ENCODE measurements around the gene FAM76A. TPM values are rescaled to one million over a fixed set of nuclear protein-coding genes. Genes with fewer than 3 reads are reported as not detected.

FAM76A gene
- total RNA-seq, 6 donors from 2014 or later, result 10.9 to 50.3 (median 21.2) TPM

DNA sequence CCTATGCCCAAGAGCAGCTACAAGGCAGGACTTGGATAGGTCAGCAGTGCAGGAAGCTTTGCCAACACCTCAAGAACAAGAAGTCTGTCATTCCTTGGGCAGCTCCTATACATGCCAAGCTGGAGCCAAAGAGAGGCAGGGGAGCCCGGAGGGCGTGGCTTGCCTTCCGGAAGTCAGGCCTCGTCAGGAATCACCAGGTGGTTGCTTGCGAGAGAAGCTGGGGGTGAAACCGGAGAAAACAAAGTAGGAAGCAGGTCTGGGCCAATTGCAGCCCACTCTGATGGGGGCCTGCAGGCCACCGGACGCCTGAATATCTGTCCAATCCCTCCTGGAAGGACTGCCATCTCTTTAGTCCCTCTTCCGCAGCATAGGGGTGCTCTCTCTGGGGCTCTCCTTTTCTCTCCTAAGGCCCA lies 794 bp upstream of the FAM76A start:
- Histone ChIP-seq H3K4me3 (peak overlapping the region; percentile 0 to 98 (median 94)), H3K9me3 (no peaks in the 10 kb centered on the region), H3K27ac (peak overlapping the region; percentile 50 to 95 (median 92)), H3K4me1 (peaks cover 10 to 15% (median 12%) of the 10 kb centered on the region in 4 donors), H3K36me3 (peaks cover 0 to 21% (median 2%) of the 10 kb centered on the region in 4 donors), H3K27me3 (no peaks in the 10 kb centered on the region)
- TF ChIP-seq POLR2AphosphoS5 (IDR thresholded peaks at IDR 0.05) (no peak), POLR2A (IDR thresholded peaks at IDR 0.05) (peak in 1 of 4 donors; percentile 14), EP300 (IDR thresholded peaks at IDR 0.05) (no peak)
- TF ChIP-seq, protein P1, sequence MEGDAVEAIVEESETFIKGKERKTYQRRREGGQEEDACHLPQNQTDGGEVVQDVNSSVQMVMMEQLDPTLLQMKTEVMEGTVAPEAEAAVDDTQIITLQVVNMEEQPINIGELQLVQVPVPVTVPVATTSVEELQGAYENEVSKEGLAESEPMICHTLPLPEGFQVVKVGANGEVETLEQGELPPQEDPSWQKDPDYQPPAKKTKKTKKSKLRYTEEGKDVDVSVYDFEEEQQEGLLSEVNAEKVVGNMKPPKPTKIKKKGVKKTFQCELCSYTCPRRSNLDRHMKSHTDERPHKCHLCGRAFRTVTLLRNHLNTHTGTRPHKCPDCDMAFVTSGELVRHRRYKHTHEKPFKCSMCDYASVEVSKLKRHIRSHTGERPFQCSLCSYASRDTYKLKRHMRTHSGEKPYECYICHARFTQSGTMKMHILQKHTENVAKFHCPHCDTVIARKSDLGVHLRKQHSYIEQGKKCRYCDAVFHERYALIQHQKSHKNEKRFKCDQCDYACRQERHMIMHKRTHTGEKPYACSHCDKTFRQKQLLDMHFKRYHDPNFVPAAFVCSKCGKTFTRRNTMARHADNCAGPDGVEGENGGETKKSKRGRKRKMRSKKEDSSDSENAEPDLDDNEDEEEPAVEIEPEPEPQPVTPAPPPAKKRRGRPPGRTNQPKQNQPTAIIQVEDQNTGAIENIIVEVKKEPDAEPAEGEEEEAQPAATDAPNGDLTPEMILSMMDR (IDR thresholded peaks at IDR 0.05), result no peak
- no peak for ATAC-seq (ENCODE audit: low FRiP score in 2 of 2)
- WGBS, 2 donors, result 77 to 84% methylated on average over 9 of the region's 9 CpGs
- no peak for DNase-seq

DNA sequence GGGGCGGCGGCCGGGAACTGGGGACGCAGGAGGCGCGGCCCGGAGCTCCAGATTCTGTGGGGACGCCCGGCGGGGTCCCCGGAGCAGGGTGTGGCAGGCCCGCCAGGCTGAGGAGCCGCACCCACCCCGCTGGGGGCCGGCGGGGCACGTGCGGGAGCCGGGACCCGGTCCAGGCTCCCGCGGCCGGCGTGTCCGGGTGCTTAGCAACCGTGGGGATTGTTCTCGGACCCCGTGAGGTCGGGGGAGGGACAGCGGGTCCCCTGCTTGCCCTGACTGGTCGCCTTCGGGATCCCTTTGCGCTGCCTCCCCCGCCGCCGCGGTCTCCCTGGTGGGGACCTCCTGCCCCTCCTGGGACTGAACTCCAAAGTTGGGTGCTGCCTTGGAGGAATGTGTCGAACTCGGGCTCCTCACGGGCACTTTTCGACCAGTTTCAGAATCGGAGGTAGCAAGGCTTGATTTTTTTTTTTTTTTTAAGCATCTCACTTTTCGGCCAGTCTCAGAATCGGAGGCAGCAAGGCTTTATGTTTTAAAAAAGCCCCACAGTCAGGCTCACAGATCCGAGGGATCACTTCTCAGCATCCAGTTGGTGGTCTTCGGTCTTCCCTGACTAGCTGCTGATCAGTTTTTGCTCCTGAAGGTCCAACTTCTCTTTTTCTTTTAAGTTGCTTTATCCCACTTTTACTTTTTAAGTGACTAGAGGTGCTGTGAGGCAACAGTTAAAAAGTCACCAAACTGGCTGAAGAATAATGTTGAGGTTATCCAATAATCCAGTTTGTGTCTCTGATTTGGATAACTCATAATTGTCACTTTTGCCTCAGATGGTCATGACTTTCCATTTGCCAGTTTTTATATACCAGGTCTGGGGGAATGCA lies 648 bp downstream of the FAM76A start:
- 1% methylated on average over 15 to 27 of the region's 46 CpGs for WGBS, 2 donors
- Histone ChIP-seq H3K4me1 (peaks cover 10 to 15% (median 12%) of the 10 kb centered on the region in 4 donors), H3K4me3 (peak overlapping the region; percentile 70 to 98 (median 94)), H3K36me3 (peaks cover 0 to 30% (median 7%) of the 10 kb centered on the region in 4 donors), H3K27ac (peak overlapping the region; percentile 89 to 95 (median 92)), H3K27me3 (no peaks in the 10 kb centered on the region), H3K9me3 (no peaks in the 10 kb centered on the region)
- TF ChIP-seq, protein P1 (IDR thresholded peaks at IDR 0.05), result peak in 2 of 6 experiments; percentile 14 to 17
- TF ChIP-seq POLR2A (IDR thresholded peaks at IDR 0.05), result no peak
- DNase-seq (peak in 1 of 2 donors; percentile 47), ATAC-seq (ENCODE audit: low FRiP score in 2 of 2) (peak in 1 of 2 donors; percentile 54)

DNA sequence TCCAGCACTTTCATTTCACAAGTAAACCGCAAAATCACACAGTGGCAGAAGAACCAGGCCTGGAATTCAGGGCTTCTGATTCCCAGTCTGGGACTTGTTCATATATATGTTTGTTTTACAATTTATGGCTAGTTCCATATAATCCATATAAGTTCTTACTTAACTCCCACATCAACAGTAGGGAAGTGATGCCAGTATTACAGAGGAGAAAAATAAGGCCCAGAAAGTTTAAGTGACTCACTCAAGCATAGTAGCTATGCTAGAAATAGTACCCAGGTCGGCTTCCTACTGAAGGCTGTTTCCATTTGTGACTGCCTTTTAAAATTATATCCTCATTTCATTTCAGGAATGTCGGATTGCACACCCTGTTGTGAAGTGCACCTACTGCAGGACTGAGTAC lies 1.4 kb downstream of the FAM76A start:
- no peak for TF ChIP-seq POLR2A (IDR thresholded peaks at IDR 0.05)
- no peak for TF ChIP-seq POLR2AphosphoS5 (IDR thresholded peaks at IDR 0.05)
- TF ChIP-seq, protein P1 (IDR thresholded peaks at IDR 0.05), result no peak
- TF ChIP-seq EP300 (IDR thresholded peaks at IDR 0.05), result no peak
- ATAC-seq (ENCODE audit: low FRiP score in 2 of 2) (no peak), DNase-seq (no peak)
- Histone ChIP-seq H3K4me1 (peaks cover 10 to 15% (median 12%) of the 10 kb centered on the region in 4 donors), H3K27me3 (no peaks in the 10 kb centered on the region), H3K36me3 (peaks cover 0 to 35% (median 9%) of the 10 kb centered on the region in 4 donors), H3K9me3 (no peaks in the 10 kb centered on the region), H3K27ac (peak overlapping the region in 2 of 4 donors; percentile 94 to 95), H3K4me3 (peak overlapping the region in 2 of 4 donors; percentile 93 to 95)
- WGBS, 2 donors, result 69 to 77% methylated on average over 3 of the region's 3 CpGs

DNA sequence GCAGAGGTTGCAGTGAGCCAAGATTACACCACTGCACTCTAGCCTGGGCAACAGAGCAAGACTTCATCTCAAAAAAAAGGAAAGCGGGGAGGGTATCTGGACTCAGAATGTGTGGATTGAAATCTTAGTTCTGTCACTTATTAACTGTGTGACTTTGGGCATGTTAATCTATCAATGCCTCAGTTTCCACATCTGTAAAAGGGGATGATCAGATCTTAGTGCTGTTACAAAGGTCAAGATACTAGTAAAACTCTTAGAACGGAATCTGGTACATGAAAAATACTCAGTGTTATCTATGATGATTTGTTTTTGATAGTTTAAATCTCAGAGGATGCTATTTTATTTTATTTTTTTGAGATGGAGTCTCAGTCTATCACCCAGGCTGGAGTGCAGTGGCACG lies 10.5 kb downstream of the FAM76A start:
- TF ChIP-seq EP300 (IDR thresholded peaks at IDR 0.05) (no peak), POLR2A (IDR thresholded peaks at IDR 0.05) (no peak), POLR2AphosphoS5 (IDR thresholded peaks at IDR 0.05) (no peak)
- TF ChIP-seq, protein P1 (IDR thresholded peaks at IDR 0.05), result no peak
- 97 to 99% methylated on average over 3 of the region's 3 CpGs for WGBS, 2 donors
- Histone ChIP-seq H3K27ac (no peak overlapping the region), H3K4me3 (no peak overlapping the region), H3K4me1 (no peaks in the 10 kb centered on the region), H3K9me3 (no peaks in the 10 kb centered on the region), H3K27me3 (no peaks in the 10 kb centered on the region), H3K36me3 (peaks cover 13 to 80% (median 63%) of the 10 kb centered on the region in 4 donors)
- ATAC-seq (ENCODE audit: low FRiP score in 2 of 2) (no peak), DNase-seq (no peak)

Data from upper lobe of left lung (tissue), 6 donors.